Omental fat pad (tissue), 4 donors: ENCODE data around the gene HMGCS2. TPM values are rescaled to one million over a fixed set of nuclear protein-coding genes. Genes with fewer than 3 reads are reported as not detected.

Experiments
- ATAC-seq: fragments of 150-250 bp; one replicate; pipeline ENCODE4 v1.9.1; 2016; ENCODE audit warnings: mild to moderate bottlenecking, moderate library complexity; ENCODE audit not compliant: low FRiP score
- DNase-seq: peaks from one replicate; pipeline ENCODE4 v3.0.0-alpha.2; 2019; ENCODE audit warnings: low spot score
- CTCF ChIP-seq, 3 donors: fragments of 450-650 bp; IDR thresholded peaks; one replicate each; pipeline ENCODE4 v1.5.1; 2016 to 2017; ENCODE audit warnings: antibody characterized with exemption in 3 of 3, mild to moderate bottlenecking in 3 of 3, moderate library complexity in 2 of 3
- total RNA-seq, 4 donors: library from RNA; depleted of rRNA; stranded (reverse); fragments of >200 nt; gene quantifications; one replicate each; pipeline ENCODE4 v1.1.0, GENCODE V29; 2016

HMGCS2 gene
- total RNA-seq, 4 donors from 2014 or later = 0.56 to 4.3 (median 0.96) TPM; not detected in 1

- ATAC-seq = no peak
- TF ChIP-seq CTCF (IDR thresholded peaks at IDR 0.05) = no peak
- no peak for DNase-seq
Observed at GRCh38 chr1:119799003-119799402, 30.3 kb upstream of the HMGCS2 start.

GRCh38 chr1:119797606-119798005 lies 28.9 kb upstream of the HMGCS2 start:
- ATAC-seq (no peak), DNase-seq (no peak)
- TF ChIP-seq CTCF (IDR thresholded peaks at IDR 0.05) = no peak

- DNase-seq (no peak), ATAC-seq (no peak)
- TF ChIP-seq CTCF (IDR thresholded peaks at IDR 0.05) = no peak
Observed at GRCh38 chr1:119797162-119797561, 28.5 kb upstream of the HMGCS2 start.

- ATAC-seq = no peak
- TF ChIP-seq CTCF (IDR thresholded peaks at IDR 0.05) = no peak
- no peak for DNase-seq
Observed at GRCh38 chr1:119795261-119796200, 26.8 kb upstream of the HMGCS2 start.

GRCh38 chr1:119794876-119795240 lies 26.2 kb upstream of the HMGCS2 start:
- no peak for TF ChIP-seq CTCF (IDR thresholded peaks at IDR 0.05)
- ATAC-seq = no peak
- no peak for DNase-seq

GRCh38 chr1:119794230-119794875 lies 25.6 kb upstream of the HMGCS2 start:
- ATAC-seq (no peak), DNase-seq (no peak)
- no peak for TF ChIP-seq CTCF (IDR thresholded peaks at IDR 0.05)
